22Rv1 (cell line): Measurements from ENCODE around the gene C9orf72.

Source experiments
- H3K27ac ChIP-seq: fragments of 450-650 bp; 2 replicates; pipeline ENCODE4 v1.5.1; 2017
- CTCF ChIP-seq: fragments of 450-650 bp; IDR thresholded peaks from 2 replicates; pipeline ENCODE4 v1.5.1; 2017; ENCODE audit warnings: mild to moderate bottlenecking
- ZFX ChIP-seq: fragments of 450-650 bp; IDR thresholded peaks from 2 replicates; pipeline ENCODE4 v1.6.1; 2017; ENCODE audit warnings: antibody characterized with exemption, borderline replicate concordance

The C9orf72 gene

DNA sequence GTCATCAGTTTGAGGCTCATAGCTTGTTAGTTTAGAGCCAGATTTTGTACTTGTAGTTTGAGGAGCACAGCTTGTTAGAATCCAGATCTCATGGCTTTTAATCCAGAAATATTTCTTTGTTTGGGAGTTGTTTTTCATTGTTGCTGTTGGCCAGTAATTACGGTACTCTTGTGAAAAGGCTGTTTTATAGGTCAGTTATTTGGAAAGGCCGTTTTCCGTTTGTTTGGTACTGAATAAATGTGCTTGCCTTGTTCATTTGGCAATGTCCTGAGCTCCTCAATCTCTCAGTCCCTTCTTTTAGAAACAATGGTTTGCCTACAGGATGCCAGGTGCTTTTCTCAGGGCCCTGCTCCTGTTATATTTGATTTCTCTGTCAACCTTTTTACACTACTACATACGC lies 39.1 kb downstream of the C9orf72 start:
- no peak overlapping the region for H3K27ac ChIP-seq
- TF ChIP-seq CTCF (no peak), ZFX (no peak)

GRCh38 chr9:27533311-27533710 lies 40.0 kb downstream of the C9orf72 start:
- TF ChIP-seq CTCF, result no peak
- no peak for TF ChIP-seq ZFX
- no peak overlapping the region for H3K27ac ChIP-seq

DNA sequence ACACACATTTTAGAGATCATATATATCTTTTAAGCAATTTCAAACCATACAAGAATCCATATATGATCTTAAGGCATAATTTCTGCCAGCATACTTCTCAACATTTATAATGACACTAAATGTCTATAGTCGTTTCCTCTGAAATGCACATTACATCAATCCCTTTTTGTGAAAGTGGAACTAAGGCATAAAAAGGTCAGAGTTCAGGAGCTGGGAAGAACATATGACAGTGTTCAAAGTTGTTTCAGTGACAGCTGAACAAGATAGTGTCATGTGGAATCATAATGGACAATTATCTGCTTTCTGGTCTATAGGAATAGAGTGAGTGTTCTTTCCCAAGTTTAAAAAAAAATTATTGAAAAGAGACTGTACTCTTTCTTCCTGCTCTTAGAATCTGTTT lies 41.2 kb downstream of the C9orf72 start:
- TF ChIP-seq CTCF, result no peak
- TF ChIP-seq ZFX, result no peak

DNA sequence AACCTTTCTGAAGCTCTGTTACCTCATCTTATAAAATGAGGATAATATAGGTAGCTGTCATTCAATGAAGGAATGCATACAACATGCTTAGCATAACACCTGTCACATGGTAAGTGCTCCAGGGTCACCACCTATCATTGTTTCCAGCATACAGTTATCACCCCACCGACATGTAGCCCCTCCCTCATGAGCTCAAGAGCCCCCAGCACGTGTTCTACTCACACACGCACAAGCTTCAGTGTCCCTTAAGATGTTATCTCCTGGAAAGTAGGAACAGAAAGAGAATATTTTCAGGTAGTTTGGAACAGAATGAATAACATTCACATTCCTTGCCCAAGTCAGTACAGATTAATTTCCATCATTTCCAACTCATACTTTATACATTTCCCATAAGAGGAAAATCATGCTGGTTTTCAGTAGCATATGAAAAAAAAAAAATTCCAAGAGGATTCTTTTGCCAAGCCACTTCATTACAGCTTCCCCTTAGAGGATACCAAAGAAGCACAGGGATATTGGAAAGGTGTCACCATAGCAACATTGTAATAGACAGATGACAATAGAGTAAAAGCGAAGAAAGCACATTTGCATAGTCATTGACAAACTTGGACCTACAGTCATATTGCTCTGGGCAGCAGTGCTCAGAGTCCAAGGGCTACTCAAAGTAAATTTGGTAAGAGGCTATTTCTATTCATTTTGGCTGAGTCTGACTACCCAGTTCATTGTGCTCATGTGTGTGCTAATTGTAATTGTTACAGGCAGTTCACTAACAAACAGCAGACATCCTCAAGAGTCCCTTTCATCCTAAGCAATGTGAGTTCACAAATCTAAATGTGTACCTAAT lies 42.1 kb downstream of the C9orf72 start:
- no peak overlapping the region for H3K27ac ChIP-seq
- TF ChIP-seq ZFX, result no peak
- no peak for TF ChIP-seq CTCF

More for the DNA sequence above, 41.2 kb downstream of the C9orf72 start:
- H3K27ac ChIP-seq, result no peak overlapping the region

DNA sequence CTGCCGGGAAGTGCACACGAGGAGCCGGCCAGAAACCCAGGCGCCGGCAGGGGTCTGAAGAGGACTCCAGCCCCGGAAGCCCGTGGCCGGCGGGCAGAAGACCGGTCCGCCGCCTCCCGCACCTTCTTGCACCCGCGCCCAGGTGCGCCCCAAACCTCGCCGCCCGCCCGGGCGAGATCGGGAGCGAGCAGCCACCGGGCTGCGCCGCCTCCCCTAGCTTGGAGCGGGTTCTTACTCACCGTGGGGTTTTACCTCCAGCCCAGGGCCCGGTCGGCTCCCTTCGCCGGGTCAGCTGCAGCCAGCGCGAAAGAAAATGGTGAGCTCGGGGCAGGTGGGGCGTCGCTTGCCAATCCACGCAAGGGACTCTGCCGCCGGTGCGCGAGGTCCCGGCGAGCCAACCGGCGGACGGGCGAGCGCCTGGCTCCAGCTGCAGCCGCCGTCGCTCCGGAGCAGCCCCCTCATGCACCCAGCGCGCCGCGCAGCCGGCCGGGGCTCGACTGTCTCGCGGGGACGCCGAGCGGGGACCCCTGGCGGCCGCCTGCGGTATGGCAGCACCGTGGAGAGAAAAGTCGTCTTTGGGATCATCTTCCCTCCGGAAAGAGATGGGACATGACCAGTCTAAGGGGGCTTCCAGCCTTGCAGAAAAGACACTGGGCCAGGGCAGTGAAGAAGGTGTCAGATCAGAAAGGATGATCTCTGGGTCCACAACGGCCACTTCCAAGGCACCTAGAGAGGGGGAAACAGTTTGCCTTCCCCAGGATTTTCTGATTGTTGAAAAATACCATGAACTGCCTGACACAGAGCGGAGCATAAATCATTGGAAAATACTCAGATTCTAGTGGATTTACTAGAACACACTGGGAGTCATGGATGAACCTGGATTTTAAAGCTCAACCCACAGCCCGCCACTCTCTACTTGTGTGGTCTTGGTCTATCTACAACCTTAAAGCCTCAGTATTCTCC lies 43.7 kb downstream of the C9orf72 start, which contains the start of gene MOB3B:
MOB3B (minus strand) TSS at position 499 of the 963 bp plus-strand sequence. CDS start 74,264 bp downstream, outside the sequence.
- TF ChIP-seq ZFX (no peak), CTCF (peak; percentile 95)
- H3K27ac ChIP-seq, result no peak within 1 kb of the TSS

- TF ChIP-seq ZFX (no peak), CTCF (no peak)
- H3K27ac ChIP-seq, result no peak overlapping the region
Measured at GRCh38 chr9:27528886-27529315, 44.4 kb downstream of the C9orf72 start.
